HG03045 (cell line): ENCODE data around the gene PWWP2B.

Experiments
- ATAC-seq: cut with Tn5 transposase; IDR thresholded peaks from one replicate; pipeline ENCODE4 v1.9.1; 2021; ENCODE audit warnings: mild to moderate bottlenecking, moderate library complexity; ENCODE audit not compliant: unreplicated experiment

The PWWP2B gene

DNA sequence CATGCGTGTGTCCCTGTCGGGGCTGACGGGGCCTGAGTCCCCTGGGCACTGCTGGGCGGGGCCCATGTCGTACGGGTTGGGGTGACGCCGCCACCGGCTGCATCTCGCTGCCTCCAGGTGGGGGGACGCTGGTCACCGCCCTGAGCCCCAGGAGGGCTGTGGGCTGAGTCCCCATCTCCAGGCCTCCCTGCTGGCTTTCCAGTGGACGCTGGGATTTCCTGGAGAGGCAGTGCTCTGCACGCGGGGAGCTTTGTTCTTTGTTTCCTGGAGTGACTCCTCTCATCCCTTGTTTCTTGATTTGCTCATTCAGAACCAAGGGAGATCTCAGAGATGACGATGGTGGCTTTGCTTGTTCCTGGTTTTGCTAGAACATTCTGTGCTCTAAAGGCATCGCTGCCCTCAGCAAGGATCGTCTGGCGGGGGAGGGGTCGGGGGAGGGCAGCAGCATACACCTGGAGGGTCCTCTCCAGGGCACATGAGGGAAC lies 21.0 kb downstream of the PWWP2B start:
- no peak for ATAC-seq

DNA sequence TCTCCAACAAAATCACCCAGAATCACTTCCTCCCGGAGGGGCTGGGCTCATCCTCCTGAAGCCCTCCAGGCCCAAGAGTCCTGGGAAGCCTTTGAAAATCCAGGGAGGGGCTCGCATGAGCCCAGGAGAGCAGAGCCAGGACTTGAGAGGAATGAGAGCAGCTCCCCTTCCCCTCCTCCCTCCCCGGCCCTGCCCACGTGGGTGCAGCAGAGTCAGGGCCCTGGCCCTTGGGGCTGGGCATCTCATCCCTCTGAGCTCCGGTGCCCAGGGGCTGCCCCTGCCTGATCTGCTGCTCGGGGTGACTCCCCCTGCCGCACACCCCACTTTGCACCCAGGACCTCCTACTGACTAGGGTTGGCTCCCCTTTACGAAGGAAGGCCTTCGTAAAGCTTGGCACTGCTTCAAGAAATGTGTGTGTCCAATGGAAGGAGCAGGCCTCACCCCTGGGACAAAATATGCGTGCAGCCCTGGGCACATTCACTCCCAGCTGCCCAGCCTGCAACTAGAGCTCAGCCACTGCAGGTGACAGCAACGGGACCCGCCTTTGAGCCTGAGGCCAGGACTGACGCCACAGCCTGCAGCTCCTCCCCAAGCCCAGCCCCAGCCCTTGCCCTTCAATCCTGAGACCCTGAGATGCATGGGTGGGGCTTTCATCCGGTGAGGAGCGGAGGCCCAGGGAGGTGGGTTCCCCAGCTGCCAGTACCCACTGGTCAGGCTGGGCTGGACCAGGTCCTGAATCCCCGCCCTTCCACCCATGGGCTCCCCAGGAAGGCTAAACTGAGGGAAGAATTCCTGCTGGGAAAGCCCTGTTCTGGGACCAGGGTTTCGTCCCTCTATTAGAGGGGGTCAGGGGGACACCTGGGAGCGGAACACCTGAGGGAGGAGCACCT lies 21.8 kb downstream of the PWWP2B start:
- ATAC-seq = no peak

DNA sequence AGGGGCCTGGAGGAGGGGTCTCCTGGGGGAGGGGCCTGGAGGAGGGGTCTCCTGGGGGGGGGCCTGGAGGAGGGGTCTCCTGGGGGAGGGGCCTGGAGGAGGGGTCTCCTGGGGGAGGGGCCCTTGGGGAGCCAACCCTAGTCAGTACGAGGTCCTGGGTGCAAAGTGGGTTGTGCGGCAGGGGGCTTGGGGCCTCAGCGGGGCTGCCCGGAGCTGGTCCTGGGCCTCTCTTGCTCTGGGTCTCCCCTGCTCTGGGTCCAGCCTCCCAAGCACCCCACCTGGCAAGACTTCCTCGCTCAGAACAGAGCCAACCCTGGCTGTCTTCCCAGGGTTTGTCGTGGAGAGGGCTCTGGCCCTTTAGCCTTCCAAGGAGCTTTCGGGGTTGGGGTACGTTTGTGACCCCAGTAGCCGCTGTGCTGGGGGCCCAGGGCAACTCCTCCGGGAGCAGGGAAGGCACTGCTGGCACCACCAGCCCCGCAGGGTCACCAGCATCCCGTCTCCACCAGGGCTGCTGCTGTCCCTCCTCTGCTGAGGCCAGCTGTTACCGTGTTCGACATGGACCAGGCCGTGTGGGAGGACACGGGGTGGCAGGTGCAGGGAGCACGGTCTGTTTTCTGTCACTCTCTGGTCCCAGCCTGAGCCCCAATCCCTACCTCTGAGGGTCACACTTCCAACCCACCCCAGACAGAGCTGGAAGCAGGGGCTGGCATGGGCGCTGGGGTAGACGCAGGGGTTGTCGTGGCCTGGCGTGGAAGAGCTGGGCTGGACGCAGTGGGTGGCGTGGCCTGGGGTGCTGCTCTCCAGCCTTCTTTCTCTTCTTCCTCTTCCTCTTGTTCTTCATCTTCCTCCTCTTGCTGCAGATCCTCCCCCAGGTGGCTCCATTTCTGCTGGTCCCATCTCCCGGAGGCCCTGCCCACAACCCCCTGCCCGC lies 22.8 kb downstream of the PWWP2B start:
- no peak for ATAC-seq

DNA sequence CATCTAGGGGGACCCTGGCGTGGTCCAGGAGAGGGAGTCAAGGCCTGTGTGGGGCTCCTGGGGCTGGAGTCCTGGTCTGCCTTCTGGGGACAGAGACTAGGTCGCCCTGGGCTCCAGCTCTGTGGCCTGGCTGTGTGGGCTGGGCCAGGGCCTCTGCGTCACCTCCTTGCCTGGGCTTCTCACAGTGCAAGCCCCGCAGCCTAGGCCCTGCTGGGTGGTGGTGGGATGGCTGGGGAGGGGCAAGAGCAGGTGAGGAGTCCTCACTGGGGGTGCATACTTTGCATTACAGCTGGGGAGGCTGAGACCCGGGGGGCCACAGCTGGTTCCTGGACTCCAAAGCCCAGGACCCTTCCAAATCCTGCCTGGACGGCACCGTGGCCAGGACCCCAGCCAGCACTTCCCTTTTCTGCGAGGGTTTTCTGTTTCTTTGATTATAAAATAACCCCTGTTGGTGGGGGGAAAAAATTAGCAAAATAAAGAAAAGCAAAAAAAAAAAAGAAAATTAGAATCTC lies 23.5 kb downstream of the PWWP2B start:
- no peak for ATAC-seq

DNA sequence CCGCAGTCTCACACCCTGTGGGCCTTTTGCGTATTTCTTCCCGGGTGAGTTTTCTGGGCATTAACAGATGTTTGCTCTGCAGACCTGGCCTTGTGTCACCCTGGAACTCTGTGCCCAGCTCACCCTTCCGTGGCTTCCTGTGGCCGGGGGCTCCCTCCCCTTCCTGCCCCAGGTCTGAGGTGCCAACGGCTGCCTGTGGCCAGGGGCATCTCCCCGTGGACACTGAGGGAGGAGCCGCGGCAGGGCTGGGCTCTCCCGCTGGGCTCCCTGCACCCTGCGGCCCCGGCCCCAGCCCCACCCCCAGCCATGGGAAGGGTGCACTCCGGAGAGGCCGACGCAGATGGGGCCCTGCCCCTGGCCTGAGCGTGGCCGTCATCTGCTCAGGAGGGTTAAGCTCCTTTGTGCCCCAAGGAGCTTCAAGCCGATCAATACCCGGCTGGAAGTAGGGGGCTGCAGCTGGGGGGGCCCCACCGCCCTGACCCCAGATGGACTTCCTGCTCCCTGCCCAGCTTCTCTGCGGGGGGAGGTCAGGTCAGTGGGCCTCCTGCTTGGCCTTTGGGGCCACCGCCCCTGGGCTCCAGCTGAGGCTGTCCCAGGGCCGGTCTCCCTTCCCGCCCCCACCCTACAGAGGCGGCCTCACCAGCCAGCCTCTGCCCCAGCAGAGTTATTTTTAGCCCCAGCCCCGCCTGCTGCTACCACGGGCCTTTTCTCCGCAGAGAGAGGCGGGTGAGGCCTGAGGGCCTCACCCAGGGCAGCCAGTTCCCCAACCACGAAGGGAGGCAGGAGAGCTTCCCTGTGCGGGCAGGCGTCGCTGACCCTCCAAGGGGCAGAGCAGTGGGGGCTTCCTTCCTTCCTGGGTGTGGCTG lies 24.2 kb downstream of the PWWP2B start:
- no peak for ATAC-seq

DNA sequence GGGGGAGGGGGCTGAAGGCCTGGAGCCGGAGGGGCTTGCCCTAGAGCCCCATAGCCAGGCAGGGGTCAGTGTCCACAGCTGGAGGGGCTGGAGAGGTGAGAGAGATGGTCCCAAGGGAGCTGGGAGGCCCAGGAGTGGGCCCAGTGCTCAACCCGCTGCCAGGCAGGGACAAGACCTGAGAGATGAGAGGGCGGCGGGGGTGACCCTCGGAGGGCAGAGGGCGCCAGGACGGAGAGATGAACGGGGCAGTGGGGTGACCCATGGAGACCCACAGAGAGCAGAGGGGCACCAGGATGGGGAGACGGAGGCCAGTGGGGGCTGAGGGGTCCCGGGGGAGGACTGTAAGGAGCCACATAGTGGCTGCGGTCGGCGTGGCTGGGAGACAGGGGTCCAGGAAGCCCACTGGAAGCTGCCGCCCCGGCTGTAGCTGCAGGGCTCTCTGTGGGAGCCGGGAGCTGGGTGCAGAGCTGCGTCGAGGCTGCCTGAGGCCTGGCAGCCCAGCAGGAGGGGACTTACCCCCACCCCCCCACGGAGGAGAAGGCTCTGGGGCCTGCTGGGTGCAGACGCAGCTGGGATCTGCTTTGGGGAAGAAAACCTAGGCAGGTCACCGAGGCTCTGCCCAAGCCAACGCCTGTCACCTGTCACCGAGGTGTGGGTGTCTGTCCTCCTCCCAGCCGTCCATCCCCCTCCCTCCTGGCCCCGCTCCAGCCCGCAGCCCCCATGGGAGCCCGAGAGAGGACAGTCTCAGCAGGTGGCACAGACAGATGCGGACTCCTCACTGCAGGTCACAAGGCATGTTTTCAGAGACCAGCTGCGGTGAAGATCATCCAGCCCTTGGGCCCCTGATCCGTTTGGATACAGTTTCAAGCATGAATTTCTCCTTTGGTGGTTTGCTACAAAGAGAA lies 25.1 kb downstream of the PWWP2B start:
- no peak for ATAC-seq

DNA sequence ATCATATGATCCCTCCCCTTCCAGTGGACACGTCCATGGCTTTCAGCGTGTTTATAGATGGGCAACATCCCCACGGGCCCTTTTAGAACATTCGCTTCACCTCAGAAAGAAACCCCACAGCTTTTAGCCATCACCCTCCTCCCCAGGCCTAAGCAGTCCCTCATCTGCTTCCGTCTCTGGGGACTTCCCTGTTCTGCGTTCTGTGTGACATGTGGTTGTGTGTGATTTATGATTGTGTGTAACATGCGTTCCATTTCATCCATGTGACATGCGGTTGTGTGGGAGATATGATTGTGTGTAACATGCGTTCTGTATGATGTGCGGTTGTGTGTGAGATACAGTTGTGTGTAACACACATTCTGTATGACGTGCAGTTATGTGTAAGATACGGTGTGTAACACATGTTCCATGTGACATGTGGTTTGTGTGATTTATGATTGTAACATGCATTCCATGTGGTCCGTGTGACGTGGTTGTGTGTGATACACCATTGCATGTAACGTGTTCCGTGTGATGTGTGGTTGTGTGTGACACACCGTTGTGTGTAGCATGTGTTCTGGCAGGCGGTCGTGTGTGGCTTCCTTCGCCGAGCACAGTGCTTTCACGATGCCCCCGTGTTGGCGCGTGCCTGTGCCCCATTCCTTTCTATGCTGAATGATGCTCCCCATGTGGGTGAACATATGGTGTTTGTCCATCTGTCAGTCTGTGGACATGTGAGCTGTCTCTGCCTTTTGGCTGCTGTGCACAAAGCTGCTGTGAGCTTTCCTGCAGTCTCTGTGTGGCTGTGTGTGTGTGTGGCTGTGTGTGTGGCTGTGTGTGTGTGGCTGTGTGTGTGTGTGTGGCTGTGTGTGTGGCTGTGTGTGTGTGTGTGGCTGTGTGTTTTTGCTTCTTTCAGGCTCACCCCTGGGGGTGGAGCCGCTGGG lies 26.2 kb downstream of the PWWP2B start:
- no peak for ATAC-seq

DNA sequence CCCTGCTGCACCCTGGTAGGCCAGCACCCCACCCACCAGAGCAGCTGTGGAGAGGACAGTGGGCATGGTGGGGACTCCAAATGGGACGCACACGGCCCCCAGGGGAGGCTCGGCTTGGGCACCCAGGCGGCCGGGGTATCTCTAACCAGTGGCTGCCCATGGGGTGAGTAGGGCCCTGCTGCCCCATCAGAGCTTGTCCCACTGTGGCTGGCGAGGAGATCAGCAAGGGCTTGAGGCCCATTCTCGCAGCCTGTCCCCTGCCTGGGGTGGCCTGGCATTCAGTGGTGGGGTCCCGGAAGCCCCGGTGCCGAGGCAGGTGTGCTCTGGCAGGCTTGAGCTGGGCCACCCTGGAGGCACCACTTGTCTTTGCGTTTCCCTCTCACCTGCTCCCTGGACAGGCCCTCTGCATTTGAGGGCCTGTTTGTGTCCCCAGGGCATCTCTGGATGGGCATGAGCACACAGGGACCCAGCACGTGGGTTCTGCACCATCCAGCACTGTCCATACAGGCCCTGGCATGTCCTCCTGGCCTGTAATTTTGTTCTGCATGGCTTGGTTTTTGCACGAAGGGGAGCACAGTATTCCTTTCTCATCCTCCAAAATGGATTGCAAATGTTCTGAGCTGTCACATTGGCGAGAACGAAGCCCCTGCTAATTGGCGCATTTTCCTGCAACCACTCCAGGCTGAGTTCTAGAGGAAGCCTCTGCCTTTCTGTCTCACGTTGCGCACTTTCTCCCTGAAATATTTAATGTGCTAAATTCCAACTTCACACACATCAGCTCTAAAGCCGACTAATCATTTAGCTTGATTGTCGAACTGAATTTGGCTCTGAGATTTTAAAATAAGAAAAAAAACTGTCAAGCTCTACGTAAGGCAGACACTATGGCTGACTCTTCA lies 27.2 kb downstream of the PWWP2B start:
- ATAC-seq = no peak

DNA sequence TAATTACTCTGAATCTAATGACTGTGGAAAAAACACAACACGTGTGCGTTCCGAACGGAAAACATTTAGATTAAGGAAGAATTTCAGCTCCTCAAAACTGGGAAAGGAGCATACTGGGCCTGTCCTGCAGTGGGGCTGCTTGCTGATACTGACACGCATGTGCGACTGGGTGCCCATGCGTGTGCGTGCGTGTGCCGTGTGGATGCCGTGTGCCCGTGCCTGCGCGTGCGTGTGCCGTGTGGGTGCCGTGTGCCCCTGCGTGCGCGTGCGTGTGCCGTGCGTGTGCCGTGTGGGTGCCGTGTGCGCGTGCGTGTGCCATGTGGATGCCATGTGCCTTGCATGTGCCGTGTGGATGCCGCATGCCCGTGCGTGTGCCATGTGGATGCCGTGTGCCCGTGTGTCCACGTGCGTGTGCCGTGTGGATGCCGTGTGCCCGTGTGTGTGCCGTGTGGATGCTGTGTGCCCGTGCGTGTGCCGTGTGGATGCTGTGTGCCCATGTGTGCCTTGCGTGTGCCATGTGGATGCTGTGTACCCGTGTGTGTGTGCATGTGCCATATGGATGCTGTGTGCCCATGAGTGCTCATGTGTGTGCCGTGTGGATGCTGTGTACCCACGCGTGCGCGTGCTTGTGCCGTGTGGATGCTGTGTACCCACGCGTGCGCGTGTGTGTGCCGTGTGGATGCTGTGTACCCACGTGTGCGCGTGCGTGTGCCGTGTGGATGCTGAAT lies 28.2 kb downstream of the PWWP2B start:
- no peak for ATAC-seq

DNA sequence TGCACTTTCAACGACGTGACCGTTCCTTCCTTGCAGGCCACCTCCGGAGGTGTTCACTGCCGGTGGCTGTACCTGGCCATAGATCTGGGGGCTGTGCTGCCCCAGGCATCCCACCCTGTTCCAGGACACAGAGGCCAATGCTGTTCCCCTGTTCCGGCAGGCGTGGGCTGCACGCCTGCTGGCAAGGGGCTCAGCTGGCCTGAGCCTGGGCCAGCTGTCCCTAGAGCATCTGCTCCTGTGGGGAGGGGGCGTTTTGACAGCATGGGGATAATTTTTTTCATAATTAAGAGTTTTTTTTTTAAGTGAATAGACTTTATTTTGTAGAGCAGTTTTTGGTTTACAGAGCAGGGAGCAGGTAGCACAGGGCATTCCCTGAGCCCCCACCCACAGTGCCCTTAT lies 28.8 kb downstream of the PWWP2B start:
- ATAC-seq = no peak

DNA sequence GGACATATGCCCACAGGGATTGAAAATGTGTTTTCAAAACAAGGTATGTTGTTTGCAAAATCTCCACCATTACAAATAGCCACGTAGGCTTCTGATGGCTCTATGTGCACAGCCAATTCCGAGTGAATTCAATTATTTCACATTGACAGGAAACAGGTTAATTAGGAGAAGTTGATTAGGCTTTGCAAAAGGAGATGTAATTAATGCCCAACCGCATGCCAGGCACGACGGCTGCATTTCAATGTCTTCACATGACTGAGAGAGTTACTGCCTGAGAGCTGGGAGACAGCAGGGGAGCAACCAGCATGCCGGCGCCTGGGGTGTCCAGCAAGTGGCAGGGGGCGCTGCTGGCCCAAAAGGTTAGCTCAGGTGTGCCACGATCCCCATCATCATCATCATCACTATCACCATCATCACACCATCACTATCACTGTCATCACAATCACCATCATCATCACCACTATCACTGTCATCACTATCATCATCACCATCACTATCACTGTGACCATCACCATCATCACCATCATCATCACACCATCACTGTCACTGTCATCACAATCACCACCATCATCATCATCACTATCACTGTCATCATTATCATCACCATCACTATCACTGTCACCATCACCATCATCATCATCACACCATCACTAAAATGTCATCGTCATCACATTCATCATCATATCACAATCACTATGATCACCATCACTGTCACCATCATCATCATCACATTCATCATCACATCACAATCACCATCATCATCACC lies 30.2 kb downstream of the PWWP2B start:
- ATAC-seq = no peak

DNA sequence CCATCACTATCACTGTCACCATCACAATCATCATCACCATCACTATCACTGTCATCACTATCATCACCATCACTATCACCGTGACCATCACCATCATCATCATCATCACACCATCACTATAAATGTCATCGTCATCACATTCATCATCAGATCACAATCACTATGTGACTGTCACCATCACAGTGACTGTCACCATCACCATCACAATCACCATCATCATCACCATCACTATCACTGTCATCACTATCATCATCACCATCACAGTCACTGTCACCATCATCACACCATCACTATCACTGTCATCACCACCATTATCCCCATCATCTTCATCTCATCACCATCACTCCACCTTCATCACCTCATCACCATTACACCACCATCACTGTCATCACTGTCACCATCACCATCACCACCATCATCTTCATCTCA lies 31.0 kb downstream of the PWWP2B start:
- ATAC-seq = no peak

DNA sequence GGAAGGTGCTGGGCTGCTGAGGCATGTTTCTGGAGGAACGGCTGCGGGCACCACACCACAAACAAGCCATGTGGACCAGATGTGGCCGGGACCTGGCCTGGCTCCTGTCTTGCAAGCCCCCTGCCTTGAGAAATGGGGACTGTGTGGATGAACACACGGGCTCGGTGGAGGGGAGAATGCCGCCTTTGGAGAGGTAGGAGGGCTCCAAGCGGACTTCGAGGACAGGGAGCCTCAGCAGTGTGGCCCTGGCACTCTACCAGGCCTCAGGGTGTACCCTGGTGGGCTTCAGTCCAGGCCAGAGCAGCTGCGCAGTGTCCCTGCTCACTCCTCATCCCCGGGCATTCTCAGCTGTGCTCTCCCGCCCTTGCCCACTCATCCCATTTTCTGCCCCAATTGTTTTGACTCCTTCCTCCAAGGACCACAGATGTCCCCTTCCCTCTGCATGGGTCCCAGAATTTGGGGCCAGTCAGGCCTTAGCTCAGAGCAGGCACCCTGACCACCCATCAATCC lies 31.5 kb downstream of the PWWP2B start:
- no peak for ATAC-seq

DNA sequence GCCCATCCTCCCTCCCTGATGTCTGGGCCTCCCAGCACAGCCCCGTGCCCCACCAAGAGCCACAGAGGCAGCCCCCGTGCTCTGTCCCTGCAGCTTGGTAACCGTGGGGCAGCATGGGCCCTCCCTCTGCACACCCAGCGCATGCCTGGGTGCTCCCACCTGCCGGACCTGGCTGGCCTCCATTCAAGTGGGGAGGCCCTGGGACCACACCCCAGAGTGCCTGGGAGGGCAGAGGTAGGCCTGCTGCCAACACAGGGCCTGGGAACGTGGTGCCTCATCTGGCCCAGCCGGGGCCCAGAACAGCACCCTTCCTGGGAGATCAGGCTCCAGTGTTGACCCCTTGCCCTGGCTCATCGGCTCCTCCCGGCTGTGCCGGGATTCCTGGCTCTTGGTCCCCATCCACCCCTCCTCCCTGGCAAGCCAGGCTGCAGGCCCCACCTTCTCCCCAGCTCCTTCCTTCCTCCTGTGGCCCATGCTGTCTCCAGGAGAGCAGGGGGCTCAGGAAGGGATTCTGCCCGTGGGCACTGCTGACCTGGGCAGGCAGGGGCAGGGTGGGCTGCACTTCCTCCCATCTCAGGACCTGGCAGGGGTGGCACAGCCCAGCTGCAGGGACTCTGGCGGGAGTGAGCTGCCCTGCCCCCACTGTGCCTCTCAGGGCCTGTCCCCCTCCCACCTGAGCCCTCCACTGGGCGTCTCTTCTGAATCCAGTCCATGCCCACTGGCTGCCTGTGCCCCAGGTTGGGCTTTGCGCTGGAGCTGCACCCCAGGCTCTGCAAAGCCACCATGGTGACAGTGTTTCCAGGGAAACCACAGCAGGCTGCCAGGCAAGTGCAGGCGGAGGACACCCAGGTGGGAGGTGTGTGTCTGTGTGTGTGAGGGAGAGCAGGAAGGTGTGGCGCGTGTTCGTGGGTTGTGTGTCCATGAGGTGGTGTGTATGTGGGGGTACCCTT lies 32.6 kb downstream of the PWWP2B start:
- no peak for ATAC-seq
